Activated T-helper 2 cell treated with anti-CD3 and anti-CD28 coated beads, Interferon-gamma antibody, Interleukin-2, Interleukin-4, amounts not matched to agents 10 μg/mL and 5 μg/mL and 100 μg/mL, durations not matched to agents 14 hours and 24 hours and 36 hours (primary cell): ENCODE data around the gene RHBDF2. TPM values are rescaled to one million over a fixed set of nuclear protein-coding genes. Genes with fewer than 3 reads are reported as not detected.
A peak's percentile ranks its signal among the peaks of the same experiment; 100 is the strongest.
"Not testable (repeated sequence)": the region's sequence is repeated elsewhere in the genome, so short reads cannot be mapped to it uniquely, and the experiment has no call there.

ENCODE experiments used
- DNase-seq: peaks from one replicate; pipeline ENCODE4 v3.0.0; 2021; ENCODE audit warnings: low spot score
- H3K27ac Mint-ChIP-seq: one replicate; pipeline ENCODE4 v1.8.0; 2021; ENCODE audit warnings: mixed read lengths
- H3K27me3 Mint-ChIP-seq: one replicate; pipeline ENCODE4 v1.8.0; 2021; ENCODE audit warnings: low read depth, mixed read lengths
- H3K36me3 Mint-ChIP-seq: one replicate; pipeline ENCODE4 v1.8.0; 2021; ENCODE audit warnings: low read depth, mixed read lengths
- H3K4me1 Mint-ChIP-seq: one replicate; pipeline ENCODE4 v1.8.0; 2021; ENCODE audit warnings: low read depth, mixed read lengths
- H3K4me3 Mint-ChIP-seq: one replicate; pipeline ENCODE4 v1.8.0; 2021; ENCODE audit warnings: low read depth, mild to moderate bottlenecking, moderate library complexity, mixed read lengths
- H3K9me3 Mint-ChIP-seq: one replicate; pipeline ENCODE4 v1.8.0; 2021; ENCODE audit warnings: mixed read lengths
- intact Hi-C: fragments of 100-400 bp; cut with micrococcal nuclease; formaldehyde crosslinking; loops from one replicate; pipeline ENCODE4 v1.15.1; 2023
- total RNA-seq: library from RNA; stranded (reverse); gene quantifications from 2 replicates; pipeline ENCODE4 v1.2.3, GENCODE V29; 2022

Gene RHBDF2
- total RNA-seq, 1 donor from 2014 or later = 45.3 TPM

DNA sequence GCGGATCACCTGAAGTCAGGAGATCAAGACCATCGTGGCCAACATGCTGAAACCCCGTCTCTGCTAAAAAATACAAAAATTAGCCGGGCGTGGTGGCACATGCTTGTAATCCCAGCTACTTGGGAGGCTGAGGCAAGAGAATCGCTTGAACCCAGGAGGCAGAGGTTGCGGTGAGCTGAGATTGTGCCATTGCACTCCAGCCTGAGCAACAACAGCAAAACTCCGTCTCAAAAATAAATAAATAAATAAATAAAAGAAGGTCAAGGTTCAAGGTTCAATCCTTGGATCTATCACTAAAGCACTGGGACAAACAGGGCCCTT is 24.2 kb upstream of the RHBDF2 start:
- H3K4me3 Mint-ChIP-seq, intact Hi-C loops, H3K9me3 Mint-ChIP-seq, H3K36me3 Mint-ChIP-seq, H3K27ac Mint-ChIP-seq, H3K4me1 Mint-ChIP-seq, H3K27me3 Mint-ChIP-seq, DNase-seq: not testable (repeated sequence)

DNA sequence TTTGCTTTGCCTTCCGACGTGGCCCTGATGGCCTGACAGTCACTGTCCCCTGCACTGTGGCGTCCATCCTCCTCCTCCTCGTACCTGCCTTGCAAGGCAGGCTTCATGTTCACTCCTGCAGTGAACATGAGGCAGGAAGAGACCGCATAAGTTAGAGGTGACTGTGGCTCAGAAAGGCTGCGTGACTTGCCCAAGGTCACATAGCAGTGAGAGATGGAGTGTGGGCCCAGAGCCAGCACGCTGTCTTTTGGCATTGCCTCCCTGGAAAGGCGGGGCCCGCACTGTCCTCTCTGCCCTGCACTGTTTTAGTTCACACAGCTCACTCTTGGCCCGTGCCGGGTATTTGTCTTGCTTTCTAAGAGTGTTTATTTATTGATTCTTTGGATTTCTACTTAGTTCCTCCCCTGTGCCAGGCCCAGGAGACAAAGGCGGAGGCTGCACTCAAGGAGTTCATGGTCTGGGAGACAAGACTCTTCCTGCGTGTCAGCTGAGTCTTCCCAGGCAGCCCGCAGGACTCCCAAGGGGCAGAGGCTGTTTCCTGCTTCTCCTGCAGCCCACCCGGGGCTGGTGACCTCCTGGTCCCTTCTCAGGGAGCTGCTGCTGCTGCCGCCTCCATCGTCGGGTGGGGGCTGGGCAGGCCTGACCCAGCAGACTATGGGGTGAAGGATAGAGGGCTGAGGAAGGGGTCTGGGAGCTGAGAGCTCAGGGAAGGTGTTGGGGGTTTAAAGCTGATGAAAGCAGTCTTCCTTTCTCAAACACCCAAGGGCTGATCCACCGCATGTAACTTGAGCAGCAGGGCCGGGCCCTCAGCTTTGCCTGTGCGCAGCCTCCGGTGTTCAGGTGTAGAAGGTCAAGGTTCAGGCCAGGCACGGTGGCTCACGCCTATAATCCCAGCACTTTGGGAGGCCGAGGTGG is 23.6 kb upstream of the RHBDF2 start:
- DNase-seq = no peak
- intact Hi-C loops = no loop called here
- Mint-ChIP-seq H3K4me1 (peaks cover 6% of the 10 kb centered on the region), H3K36me3 (no peaks in the 10 kb centered on the region), H3K27ac (no peak overlapping the region), H3K4me3 (no peak overlapping the region), H3K27me3 (peaks cover 8% of the 10 kb centered on the region), H3K9me3 (no peaks in the 10 kb centered on the region)

DNA sequence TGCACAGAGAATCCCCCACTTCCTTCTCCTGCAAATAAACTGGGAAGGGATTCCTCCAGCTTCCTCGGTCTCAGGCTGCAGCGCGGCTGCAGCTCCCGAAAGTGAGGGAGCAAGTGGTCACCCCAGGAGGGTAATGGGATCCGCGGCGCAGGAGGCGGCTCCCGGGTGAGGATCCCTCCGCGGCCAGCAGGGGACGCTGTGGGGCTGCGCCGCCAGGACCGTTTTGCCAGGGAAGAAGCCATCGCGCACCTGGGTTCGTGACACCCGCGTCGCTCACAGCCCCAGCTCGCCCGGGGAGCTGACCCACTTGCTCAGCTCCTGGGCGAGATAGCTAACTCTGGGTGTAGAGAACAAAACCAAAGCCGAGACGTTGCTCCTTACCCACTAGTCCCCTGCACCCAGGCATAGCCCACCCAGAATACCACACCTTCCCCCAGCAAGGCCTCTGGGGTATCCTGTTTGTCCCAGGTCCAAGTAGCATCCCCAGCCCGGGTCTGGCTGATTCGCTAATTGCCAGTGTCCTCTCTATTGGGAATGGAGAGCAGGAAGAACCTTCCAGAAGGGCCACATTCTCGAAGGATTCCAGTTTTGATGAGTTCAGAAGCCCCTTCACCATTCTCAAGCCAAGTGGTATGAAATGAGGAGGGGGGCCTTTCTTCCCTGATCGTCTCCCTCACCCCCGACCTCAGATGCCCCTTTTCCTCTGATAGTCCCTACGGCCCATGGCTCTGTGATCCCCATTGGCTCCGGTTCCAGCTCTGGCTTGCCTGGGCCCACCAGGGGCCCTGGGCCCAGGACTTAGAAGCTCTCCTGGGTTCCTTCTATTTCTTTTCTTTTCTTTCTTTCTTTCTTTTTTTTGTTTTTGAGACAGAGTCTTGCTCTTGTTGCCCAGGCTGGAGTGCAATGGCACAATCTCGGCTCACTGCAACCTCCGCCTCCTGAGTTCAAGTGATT is 22.1 kb upstream of the RHBDF2 start:
- no peaks in the 10 kb centered on the region for H3K36me3 Mint-ChIP-seq
- no peak overlapping the region for H3K4me3 Mint-ChIP-seq
- peaks cover 8% of the 10 kb centered on the region for H3K27me3 Mint-ChIP-seq
- H3K9me3 Mint-ChIP-seq = no peaks in the 10 kb centered on the region
- DNase-seq = peak; percentile 72
- intact Hi-C loops = loop anchor here (1.0 kb wide), 2 partner anchors 24 to 101 kb away; no protein-coding TSS in a partner anchor
- H3K4me1 Mint-ChIP-seq = peaks cover 8% of the 10 kb centered on the region
- no peak overlapping the region for H3K27ac Mint-ChIP-seq

DNA sequence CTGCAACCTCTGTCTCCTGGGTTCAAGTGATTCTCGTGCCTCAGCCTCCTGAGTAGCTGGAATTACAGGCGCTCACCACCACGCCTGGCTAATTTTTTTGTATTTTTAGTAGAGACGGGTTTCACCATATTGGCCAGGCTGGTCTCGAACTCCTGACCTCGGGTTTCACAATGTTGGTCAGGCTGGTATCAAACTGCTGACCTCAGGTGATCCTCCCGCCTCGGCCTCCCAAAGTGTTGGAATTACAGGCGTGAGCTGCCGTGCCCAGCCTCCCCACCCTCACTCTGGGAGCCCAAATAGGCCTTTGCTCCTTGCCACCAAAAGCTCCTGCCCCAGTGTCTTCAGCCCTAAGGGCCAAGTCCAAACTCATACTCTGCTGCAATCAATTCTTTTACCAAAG is 20.5 kb upstream of the RHBDF2 start:
- H3K36me3 Mint-ChIP-seq, intact Hi-C loops, H3K4me3 Mint-ChIP-seq: not testable (repeated sequence)

DNA sequence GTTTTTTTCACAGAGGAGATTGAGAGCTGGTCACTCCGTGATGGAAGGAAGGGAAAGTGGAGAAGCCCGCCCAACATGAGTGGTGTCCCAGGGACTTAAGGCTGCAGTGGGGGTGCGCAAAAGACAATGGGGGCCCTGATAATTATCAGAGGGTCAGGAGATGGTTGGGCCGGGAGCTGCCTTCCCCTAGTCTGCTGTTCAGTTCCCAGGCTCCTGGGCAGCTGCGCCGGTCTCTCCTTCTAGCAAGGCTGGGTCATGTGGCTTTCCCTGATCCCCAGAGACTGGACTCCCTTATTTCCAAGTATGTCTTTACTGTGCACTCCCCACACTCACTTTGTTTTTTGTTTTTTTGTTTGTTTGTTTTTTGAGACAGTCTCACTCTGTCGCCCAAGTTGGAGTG is 20.0 kb upstream of the RHBDF2 start:
- Mint-ChIP-seq H3K27ac (no peak overlapping the region), H3K4me3 (no peak overlapping the region), H3K36me3 (no peaks in the 10 kb centered on the region), H3K27me3 (peaks cover 2% of the 10 kb centered on the region), H3K9me3 (no peaks in the 10 kb centered on the region), H3K4me1 (peaks cover 21% of the 10 kb centered on the region)
- intact Hi-C loops = no loop called here
- no peak for DNase-seq

More for the DNA sequence above, 20.5 kb upstream of the RHBDF2 start:
- not testable (repeated sequence) for H3K27ac Mint-ChIP-seq, DNase-seq, H3K9me3 Mint-ChIP-seq, H3K27me3 Mint-ChIP-seq
- peaks cover 18% of the 10 kb centered on the region for H3K4me1 Mint-ChIP-seq

DNA sequence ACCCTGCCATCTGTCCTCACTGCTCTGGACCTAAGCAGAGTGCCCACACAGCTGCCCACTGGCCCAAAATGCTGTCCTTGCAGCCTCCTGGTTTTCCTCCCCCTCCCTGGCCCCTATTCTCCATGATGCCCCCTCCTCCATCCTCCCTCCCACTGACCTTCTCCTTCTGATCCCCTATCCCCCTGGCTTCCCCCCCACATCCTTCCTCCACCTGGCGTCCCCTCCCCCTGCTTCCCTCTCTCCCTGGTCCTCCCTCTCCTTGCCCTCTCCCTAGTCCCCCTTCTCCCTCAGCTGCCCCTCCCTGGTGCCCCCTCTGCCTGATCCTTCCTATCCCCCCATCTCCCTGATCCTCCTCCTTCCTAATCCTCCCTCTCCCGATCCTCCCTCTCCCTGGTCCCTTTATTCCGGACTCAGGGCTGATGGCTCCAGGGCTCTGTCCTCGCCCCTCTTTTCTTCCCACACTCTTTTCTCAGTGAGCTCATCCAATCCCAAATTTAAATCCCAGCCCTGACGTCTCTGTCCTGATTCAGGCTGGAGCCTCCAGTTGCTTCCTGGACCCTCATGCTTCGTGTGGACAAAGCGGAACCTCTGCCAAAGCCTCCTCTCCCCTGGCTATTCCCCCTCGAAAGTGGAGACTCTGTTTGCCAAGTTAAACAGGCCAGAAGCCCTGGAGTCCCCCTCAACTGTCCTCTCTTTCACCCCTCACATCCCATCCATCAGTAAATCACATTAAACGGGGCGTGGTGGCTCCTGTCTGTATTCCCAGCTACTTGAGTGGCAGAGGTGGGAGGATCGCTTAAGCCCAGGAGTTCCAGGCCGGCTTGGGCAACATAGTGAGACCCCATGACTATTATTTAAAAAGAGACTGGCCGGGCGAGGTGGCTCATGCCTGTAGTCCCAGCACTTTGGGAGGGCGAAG is 18.1 kb upstream of the RHBDF2 start:
- H3K27ac Mint-ChIP-seq = no peak overlapping the region

DNA sequence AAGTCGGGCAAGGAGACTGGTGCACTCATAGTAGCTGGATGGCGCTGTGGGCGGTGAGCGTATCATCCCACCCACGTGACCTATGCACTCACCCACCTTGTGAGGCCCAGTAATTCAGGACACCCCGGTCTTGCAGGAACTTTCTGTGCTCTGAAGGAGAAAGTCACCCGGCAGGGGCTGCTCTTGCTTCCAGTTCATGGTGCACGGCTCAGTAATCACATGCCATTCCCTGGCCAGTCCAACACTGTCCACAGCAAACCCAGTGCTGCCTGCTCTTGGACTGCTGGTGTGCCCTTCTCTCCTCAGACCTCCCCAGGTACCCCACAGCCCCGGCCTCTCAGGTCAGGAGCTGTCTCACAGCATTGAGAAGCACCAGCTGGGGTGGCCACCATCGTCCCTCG is 16.4 kb upstream of the RHBDF2 start:
- DNase-seq = no peak
- Mint-ChIP-seq H3K4me3 (no peak overlapping the region), H3K9me3 (no peaks in the 10 kb centered on the region), H3K27ac (no peak overlapping the region), H3K36me3 (no peaks in the 10 kb centered on the region), H3K4me1 (peaks cover 42% of the 10 kb centered on the region), H3K27me3 (no peaks in the 10 kb centered on the region)
- intact Hi-C loops = no loop called here

More for the DNA sequence above, 18.1 kb upstream of the RHBDF2 start:
- Mint-ChIP-seq H3K4me1 (peaks cover 35% of the 10 kb centered on the region), H3K36me3 (no peaks in the 10 kb centered on the region), H3K27me3 (peaks cover 2% of the 10 kb centered on the region), H3K4me3 (no peak overlapping the region), H3K9me3 (no peaks in the 10 kb centered on the region)
- DNase-seq = no peak
- intact Hi-C loops = no loop called here

DNA sequence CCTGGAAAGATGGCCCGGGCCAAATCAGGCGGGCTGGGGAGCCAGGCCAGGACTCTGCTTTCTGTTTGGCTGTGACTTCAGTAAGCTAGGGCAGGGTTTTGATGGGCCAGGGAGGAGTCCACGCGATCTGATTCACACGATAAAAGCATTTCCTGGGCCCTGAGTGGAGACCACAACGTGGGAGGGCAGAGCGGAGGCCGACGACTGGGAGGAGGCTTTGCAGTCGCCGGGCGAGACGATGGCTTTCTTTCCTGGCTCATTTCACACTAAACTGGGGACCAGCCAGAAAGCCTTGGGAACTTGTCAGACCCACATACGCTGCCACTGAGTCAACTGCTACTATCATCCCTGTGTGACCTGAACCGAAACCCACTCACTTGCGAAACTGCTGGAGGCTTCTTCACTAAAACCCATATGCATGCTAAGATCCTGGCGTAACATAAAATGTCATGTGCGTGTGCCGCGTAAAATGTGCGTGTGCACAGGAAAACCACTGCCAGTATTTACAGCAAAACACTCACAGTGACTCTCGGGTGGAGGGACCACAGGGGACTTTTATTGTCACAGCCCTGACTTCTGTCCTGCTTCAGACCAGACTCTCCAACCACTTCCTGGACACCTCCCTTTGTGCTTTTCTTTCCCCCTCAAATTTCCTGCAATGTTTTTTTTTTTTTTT is 14.2 kb upstream of the RHBDF2 start:
- Mint-ChIP-seq H3K9me3 (no peaks in the 10 kb centered on the region), H3K4me3 (peak overlapping the region; percentile 55), H3K4me1 (peaks cover 49% of the 10 kb centered on the region), H3K27me3 (no peaks in the 10 kb centered on the region), H3K36me3 (no peaks in the 10 kb centered on the region), H3K27ac (peak overlapping the region; percentile 99)
- DNase-seq = peak; percentile 82
- intact Hi-C loops = loop anchor here (1.0 kb wide), 1 partner anchor 22 kb away; no protein-coding TSS in a partner anchor

DNA sequence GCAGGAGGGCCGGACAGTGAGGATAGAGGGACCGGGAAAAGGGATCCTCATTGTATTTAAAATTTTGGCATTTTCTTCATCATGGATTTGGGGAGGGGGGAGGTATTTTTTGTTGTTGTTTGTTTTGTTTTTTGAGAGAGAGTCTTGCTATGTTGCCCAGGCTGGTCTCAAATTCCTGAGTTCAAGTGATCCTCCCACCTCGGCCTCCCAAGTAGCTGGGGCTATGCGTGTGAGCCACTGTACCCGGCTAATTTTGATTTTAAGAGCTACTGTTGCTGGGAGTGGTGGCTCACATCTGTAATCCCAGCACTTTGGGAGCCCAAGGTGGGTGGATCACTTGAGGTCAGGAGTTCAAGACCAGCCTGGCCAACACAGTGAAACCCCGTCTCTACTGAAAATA is 13.1 kb upstream of the RHBDF2 start:
- H3K4me1 Mint-ChIP-seq = peaks cover 49% of the 10 kb centered on the region
- H3K27ac Mint-ChIP-seq = peak overlapping the region; percentile 99
- DNase-seq, H3K9me3 Mint-ChIP-seq, H3K36me3 Mint-ChIP-seq, H3K27me3 Mint-ChIP-seq, intact Hi-C loops: not testable (repeated sequence)
- peak overlapping the region; percentile 42 for H3K4me3 Mint-ChIP-seq

DNA sequence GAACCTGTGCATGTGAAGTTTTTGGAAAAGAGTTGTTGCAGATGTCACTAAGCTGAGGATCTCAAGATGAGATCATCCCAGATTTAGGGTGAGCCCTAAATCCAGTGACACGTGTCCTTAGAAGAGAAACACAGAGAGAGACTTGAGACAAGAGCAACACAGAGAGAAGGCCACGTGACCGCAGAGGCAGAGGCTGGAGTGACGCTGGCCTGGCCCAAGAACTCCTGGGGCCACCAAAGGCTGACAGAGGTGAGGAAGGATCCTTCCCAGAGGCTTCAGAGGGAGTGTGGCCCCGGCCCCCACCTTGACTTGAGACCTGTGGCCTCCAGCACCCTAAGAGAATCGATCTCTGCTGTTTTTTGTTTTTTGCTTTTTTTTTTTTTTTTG is 12.1 kb upstream of the RHBDF2 start:
- Mint-ChIP-seq H3K36me3 (no peaks in the 10 kb centered on the region), H3K4me3 (no peak overlapping the region), H3K9me3 (no peaks in the 10 kb centered on the region), H3K27me3 (peaks cover 3% of the 10 kb centered on the region), H3K27ac (peak overlapping the region; percentile 61), H3K4me1 (peaks cover 48% of the 10 kb centered on the region)
- DNase-seq = no peak
- intact Hi-C loops = no loop called here

DNA sequence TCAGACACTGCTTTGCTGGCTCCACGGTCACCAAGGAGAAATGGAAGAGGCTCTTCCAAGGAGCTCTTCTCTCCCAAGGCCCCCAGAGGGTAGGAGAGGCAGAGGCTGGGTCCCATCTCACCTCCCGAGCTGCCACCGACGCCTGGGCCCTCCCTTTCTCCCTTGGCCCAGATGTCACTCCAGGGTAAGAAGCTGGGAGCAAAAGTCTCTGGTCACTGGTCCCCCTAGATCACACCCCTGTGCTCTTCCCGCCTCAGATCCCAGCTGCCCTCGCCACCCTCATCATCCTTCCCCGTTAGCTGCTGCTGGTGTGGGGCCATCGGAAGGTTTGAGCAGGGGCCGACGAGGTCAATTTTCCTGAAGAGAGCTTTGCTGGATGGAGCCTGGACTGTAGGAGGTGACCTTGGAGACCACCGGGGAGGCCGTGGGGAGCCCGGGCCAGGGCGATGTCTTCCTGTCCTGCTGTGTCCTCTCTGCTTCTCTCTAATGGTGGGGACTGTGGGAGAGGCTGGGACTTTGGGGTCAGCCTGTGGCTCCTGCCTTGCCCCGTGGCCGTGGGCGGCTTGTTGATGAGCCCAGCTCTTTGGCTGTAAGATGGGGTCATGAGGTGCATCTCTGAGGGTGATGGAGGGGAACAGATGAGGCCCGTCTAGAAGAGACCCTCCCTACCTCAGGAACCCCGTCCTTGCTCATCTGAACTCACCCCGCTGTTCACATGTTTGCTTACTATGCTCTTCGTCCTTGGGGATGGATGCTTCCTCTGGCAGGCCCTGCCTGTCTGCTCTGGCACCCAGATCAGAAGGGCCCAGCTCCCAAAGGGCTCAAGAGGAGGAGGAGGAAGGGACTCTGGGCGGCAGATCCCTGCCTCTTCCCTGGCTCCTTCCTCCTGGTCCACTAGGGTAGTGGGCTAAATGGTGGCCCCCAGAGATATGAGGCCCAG is 11.4 kb upstream of the RHBDF2 start:
- Mint-ChIP-seq H3K4me1 (peaks cover 42% of the 10 kb centered on the region), H3K36me3 (no peaks in the 10 kb centered on the region), H3K9me3 (no peaks in the 10 kb centered on the region), H3K4me3 (no peak overlapping the region), H3K27me3 (peaks cover 6% of the 10 kb centered on the region), H3K27ac (peak overlapping the region; percentile 61)
- intact Hi-C loops = no loop called here
- no peak for DNase-seq
